ENCODE measurements around the gene TNFRSF19.

The TNFRSF19 gene

DNA sequence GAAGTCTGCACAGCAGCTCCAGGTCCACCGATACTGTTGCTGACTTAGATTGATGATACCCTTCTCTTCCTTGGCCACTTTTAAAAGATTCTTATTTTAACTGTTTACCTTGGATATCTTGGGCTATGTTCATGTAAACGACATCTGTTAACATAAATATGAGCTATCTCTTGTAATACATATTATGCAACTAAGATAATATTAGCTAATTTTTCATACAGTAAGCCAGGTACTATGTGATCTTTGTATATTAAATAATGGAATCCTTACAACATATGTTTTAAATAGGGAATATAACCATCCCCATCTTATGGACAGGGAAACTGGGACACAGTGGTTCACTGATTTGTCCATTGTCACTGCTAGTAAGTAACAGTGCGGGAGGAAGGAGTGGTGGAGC lies 37.9 kb downstream of the TNFRSF19 start:
- Histone ChIP-seq H3K27me3 (ENCODE audit: insufficient read depth, insufficient read length) (no peaks in the 10 kb centered on the region), H3K36me3 (ENCODE audit: insufficient read depth, insufficient read length, low read length) (no peaks in the 10 kb centered on the region), H3K9me3 (ENCODE audit: insufficient read depth, low read length) (no peaks in the 10 kb centered on the region), H3K9ac (ENCODE audit: insufficient read length, low read depth) (no peak overlapping the region), H3K4me1 (ENCODE audit: insufficient read depth, insufficient read length) (no peaks in the 10 kb centered on the region), H3K4me3 (ENCODE audit: insufficient read length, low read depth) (no peak overlapping the region)
- TF ChIP-seq YY1 (IDR thresholded peaks at IDR 0.05; ENCODE audit: insufficient read depth, insufficient read length) (no peak), ZNF274 (IDR thresholded peaks at IDR 0.05; ENCODE audit: low read depth, low read length) (no peak), SUZ12 (IDR thresholded peaks at IDR 0.05; ENCODE audit: extremely low read depth, insufficient read depth, insufficient read length) (no peak)
- DNase-seq (ENCODE audit: low read depth, low spot score): no peak

DNA sequence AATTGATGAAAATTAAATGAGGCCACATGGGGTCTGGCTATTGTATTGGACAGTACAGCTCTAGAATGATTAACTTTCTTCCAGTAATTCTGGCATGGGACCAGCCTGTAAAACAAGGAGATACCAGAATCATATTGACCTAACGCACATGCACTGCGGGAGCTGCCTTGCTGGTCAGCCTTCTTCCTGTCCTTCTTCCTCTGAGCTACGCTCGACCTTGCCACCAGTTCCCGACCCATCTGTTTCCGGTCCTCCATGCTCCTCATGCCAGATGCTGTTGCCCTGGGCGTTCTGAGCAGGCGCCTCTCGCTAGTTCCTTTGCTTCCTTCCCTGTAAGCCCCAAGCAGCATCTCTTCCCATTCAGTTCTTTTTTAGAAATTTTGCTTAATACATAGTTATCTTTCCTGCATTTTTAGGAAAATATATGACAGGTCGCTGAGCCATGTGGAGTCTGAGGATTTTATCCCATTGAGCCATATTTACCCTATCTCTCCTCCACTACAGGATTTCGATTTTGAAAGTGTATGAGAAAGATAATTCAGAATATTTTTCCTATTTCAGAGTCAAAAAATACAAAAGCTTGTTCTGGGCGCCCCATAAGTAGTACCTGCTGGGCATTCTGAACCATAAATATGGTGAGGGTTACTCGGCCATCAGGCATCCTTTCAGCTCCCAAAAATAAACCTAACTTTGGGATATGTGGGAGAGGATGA lies 38.6 kb downstream of the TNFRSF19 start:
- Histone ChIP-seq H3K9ac (ENCODE audit: insufficient read length, low read depth) (no peak overlapping the region), H3K4me3 (ENCODE audit: insufficient read length, low read depth) (no peak overlapping the region), H3K9me3 (ENCODE audit: insufficient read depth, low read length) (no peaks in the 10 kb centered on the region), H3K4me1 (ENCODE audit: insufficient read depth, insufficient read length) (no peaks in the 10 kb centered on the region), H3K36me3 (ENCODE audit: insufficient read depth, insufficient read length, low read length) (no peaks in the 10 kb centered on the region), H3K27me3 (ENCODE audit: insufficient read depth, insufficient read length) (no peaks in the 10 kb centered on the region)
- no peak for DNase-seq (ENCODE audit: low read depth, low spot score)
- TF ChIP-seq SUZ12 (IDR thresholded peaks at IDR 0.05; ENCODE audit: extremely low read depth, insufficient read depth, insufficient read length): no peak
- no peak for TF ChIP-seq ZNF274 (IDR thresholded peaks at IDR 0.05; ENCODE audit: low read depth, low read length)
- TF ChIP-seq YY1 (IDR thresholded peaks at IDR 0.05; ENCODE audit: insufficient read depth, insufficient read length): no peak

DNA sequence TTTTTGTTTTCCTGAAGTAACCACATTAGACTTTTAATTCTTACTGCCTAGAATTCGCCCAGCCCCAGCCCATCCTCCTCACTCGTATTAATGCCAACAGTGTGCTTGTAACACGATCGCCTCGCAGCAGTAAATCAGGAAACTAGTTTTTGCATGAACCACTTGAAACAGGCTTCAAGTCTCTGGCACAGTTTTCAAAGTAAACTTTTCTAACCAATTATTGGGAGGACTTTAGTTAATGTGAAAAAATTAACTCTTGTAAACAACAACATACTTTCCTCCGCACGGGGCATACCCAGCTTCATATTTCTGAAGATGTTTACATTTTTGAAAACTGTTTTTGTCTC lies 39.2 kb downstream of the TNFRSF19 start:
- Histone ChIP-seq H3K4me1 (ENCODE audit: insufficient read depth, insufficient read length) (no peaks in the 10 kb centered on the region), H3K36me3 (ENCODE audit: insufficient read depth, insufficient read length, low read length) (no peaks in the 10 kb centered on the region), H3K9ac (ENCODE audit: insufficient read length, low read depth) (no peak overlapping the region), H3K9me3 (ENCODE audit: insufficient read depth, low read length) (no peaks in the 10 kb centered on the region), H3K27me3 (ENCODE audit: insufficient read depth, insufficient read length) (no peaks in the 10 kb centered on the region), H3K4me3 (ENCODE audit: insufficient read length, low read depth) (no peak overlapping the region)
- TF ChIP-seq YY1 (IDR thresholded peaks at IDR 0.05; ENCODE audit: insufficient read depth, insufficient read length): no peak
- TF ChIP-seq SUZ12 (IDR thresholded peaks at IDR 0.05; ENCODE audit: extremely low read depth, insufficient read depth, insufficient read length): no peak
- no peak for TF ChIP-seq ZNF274 (IDR thresholded peaks at IDR 0.05; ENCODE audit: low read depth, low read length)
- DNase-seq (ENCODE audit: low read depth, low spot score): no peak

DNA sequence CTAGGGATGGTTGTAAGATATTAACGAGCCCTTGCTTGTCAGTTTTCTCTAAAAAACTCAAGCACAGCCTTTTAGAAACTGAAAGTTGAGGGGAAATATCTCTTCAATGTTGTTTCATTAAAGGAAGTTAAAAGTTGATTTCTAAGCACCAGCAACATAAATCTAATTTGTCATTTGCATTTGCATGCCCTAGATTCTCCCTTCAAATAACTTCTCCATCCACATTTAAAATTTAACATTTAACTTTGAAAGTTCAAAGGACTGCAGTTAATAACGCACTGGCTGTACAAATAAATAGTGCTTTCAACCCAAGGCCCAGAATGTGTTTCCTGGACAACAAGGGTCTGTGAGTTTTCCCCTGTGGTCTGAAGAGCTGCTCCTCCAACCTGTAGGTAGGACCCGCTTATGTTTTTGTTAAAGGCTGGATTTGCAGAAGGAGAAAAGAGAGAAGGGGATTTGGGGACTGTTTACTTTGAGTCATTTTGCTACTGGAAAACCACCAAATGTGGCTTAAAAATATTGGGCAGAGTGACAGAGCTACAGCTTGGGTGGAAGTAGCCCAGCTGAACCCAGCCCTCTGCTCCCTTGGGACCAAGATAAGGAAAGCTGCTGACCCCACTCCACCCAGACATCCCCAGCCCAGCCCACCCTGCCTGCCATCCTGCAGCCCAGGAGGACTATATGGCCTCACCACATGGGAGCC lies 39.8 kb downstream of the TNFRSF19 start:
- DNase-seq (ENCODE audit: low read depth, low spot score): no peak
- H3K4me3 ChIP-seq (ENCODE audit: insufficient read length, low read depth): no peak overlapping the region
- no peak overlapping the region for H3K9ac ChIP-seq (ENCODE audit: insufficient read length, low read depth)
- H3K27me3 ChIP-seq (ENCODE audit: insufficient read depth, insufficient read length): no peaks in the 10 kb centered on the region
- no peaks in the 10 kb centered on the region for H3K4me1 ChIP-seq (ENCODE audit: insufficient read depth, insufficient read length)
- no peaks in the 10 kb centered on the region for H3K36me3 ChIP-seq (ENCODE audit: insufficient read depth, insufficient read length, low read length)
- H3K9me3 ChIP-seq (ENCODE audit: insufficient read depth, low read length): no peaks in the 10 kb centered on the region
- no peak for TF ChIP-seq ZNF274 (IDR thresholded peaks at IDR 0.05; ENCODE audit: low read depth, low read length)
- no peak for TF ChIP-seq SUZ12 (IDR thresholded peaks at IDR 0.05; ENCODE audit: extremely low read depth, insufficient read depth, insufficient read length)
- no peak for TF ChIP-seq YY1 (IDR thresholded peaks at IDR 0.05; ENCODE audit: insufficient read depth, insufficient read length)

DNA sequence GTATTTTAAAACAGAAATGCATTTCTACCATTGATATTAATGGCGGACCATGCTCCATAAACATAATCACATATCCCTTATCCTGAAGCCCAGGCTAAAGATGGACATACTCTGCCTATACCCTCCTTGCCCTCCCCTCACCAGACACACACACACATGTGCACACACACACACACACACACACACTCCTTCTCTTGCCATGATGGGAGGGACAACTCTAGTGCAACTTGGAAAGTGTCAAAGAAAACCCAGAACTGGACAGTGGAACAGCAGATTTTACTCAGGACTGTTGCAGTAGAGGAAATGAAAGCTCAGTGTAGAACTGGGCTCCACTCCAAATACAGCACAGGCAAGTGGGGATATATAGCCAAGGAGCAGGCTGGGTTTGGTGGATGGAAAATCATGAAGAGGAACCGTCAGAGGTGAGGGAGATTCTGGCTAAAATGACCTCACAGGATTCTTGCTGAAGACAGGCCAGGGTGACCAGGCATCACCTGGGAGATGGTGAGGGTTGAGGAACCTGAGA lies 40.8 kb downstream of the TNFRSF19 start:
- no peaks in the 10 kb centered on the region for H3K36me3 ChIP-seq (ENCODE audit: insufficient read depth, insufficient read length, low read length)
- TF ChIP-seq ZNF274 (IDR thresholded peaks at IDR 0.05; ENCODE audit: low read depth, low read length) (no peak), SUZ12 (IDR thresholded peaks at IDR 0.05; ENCODE audit: extremely low read depth, insufficient read depth, insufficient read length) (no peak), YY1 (IDR thresholded peaks at IDR 0.05; ENCODE audit: insufficient read depth, insufficient read length) (no peak)

DNA sequence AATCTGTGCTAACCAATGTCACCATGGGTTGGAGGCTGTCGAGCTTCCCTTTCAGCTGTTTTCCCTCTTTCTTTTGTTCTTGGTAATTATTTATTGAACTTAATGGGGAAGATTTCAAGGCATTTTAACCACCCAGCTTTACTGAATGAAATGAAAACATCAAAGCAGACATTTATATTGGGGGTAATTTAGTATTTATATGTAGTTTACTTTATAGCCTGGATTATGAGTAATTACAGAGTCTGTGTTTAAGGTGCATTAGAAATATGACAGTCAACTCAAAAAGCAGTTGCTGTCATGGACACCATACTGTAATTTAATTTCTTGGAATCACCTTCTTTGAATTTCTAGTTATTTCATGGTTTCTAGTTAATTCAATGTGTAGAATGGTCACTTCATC lies 42.0 kb downstream of the TNFRSF19 start:
- TF ChIP-seq SUZ12 (IDR thresholded peaks at IDR 0.05; ENCODE audit: extremely low read depth, insufficient read depth, insufficient read length): no peak
- no peak for TF ChIP-seq ZNF274 (IDR thresholded peaks at IDR 0.05; ENCODE audit: low read depth, low read length)
- TF ChIP-seq YY1 (IDR thresholded peaks at IDR 0.05; ENCODE audit: insufficient read depth, insufficient read length): no peak
- no peak overlapping the region for H3K4me3 ChIP-seq (ENCODE audit: insufficient read length, low read depth)
- DNase-seq (ENCODE audit: low read depth, low spot score): no peak
- no peaks in the 10 kb centered on the region for H3K36me3 ChIP-seq (ENCODE audit: insufficient read depth, insufficient read length, low read length)
- no peaks in the 10 kb centered on the region for H3K27me3 ChIP-seq (ENCODE audit: insufficient read depth, insufficient read length)
- no peaks in the 10 kb centered on the region for H3K9me3 ChIP-seq (ENCODE audit: insufficient read depth, low read length)
- no peaks in the 10 kb centered on the region for H3K4me1 ChIP-seq (ENCODE audit: insufficient read depth, insufficient read length)
- H3K9ac ChIP-seq (ENCODE audit: insufficient read length, low read depth): no peak overlapping the region

More for the DNA sequence above, 40.8 kb downstream of the TNFRSF19 start:
- Histone ChIP-seq H3K9ac (ENCODE audit: insufficient read length, low read depth) (no peak overlapping the region), H3K4me1 (ENCODE audit: insufficient read depth, insufficient read length) (no peaks in the 10 kb centered on the region), H3K27me3 (ENCODE audit: insufficient read depth, insufficient read length) (no peaks in the 10 kb centered on the region), H3K9me3 (ENCODE audit: insufficient read depth, low read length) (no peaks in the 10 kb centered on the region), H3K4me3 (ENCODE audit: insufficient read length, low read depth) (no peak overlapping the region)
- no peak for DNase-seq (ENCODE audit: low read depth, low spot score)

DNA sequence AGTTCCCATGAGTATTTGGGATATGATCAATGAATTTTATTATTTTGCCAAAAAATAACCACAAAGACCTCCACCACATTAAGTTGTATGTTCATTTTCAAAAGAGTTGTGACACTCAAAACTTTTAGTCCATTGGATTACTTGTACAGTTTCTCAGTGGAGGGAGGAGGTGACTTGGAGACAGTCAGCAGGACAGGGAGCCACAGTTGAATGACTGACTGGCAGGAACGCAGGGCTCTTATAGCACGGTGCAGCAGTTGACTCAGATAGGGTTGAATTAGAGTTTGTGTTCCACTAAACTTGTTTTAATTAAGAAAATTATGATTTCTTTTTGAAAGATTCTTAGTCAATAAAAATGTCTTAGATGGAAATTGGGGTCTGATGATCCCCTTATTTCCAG lies 42.5 kb downstream of the TNFRSF19 start:
- TF ChIP-seq SUZ12 (IDR thresholded peaks at IDR 0.05; ENCODE audit: extremely low read depth, insufficient read depth, insufficient read length) (no peak), ZNF274 (IDR thresholded peaks at IDR 0.05; ENCODE audit: low read depth, low read length) (no peak), YY1 (IDR thresholded peaks at IDR 0.05; ENCODE audit: insufficient read depth, insufficient read length) (no peak)
- H3K4me3 ChIP-seq (ENCODE audit: insufficient read length, low read depth): no peak overlapping the region
- no peak overlapping the region for H3K9ac ChIP-seq (ENCODE audit: insufficient read length, low read depth)
- no peaks in the 10 kb centered on the region for H3K4me1 ChIP-seq (ENCODE audit: insufficient read depth, insufficient read length)
- no peaks in the 10 kb centered on the region for H3K27me3 ChIP-seq (ENCODE audit: insufficient read depth, insufficient read length)
- no peak for DNase-seq (ENCODE audit: low read depth, low spot score)
- H3K9me3 ChIP-seq (ENCODE audit: insufficient read depth, low read length): no peaks in the 10 kb centered on the region
- no peaks in the 10 kb centered on the region for H3K36me3 ChIP-seq (ENCODE audit: insufficient read depth, insufficient read length, low read length)

Measured in NT2/D1 (cell line).